Hepatocyte (in vitro differentiated cells): ENCODE data around the gene TP53I13. TPM values are rescaled to one million over a fixed set of nuclear protein-coding genes. Genes with fewer than 3 reads are reported as not detected.
A peak's percentile ranks its signal among the peaks of the same experiment; 100 is the strongest.

Source experiments
- DNase-seq: peaks from one replicate; pipeline ENCODE4 v3.0.0-alpha.2; 2016; ENCODE audit warnings: low spot score
- H2AFZ ChIP-seq: fragments of 200-600 bp; sonication (generic); 2 replicates; pipeline ENCODE4 v1.6.0; 2016; ENCODE audit warnings: antibody characterized with exemption, mild to moderate bottlenecking
- H3K27ac ChIP-seq: fragments of 200-600 bp; sonication (generic); 2 replicates; pipeline ENCODE4 v1.5.1; 2016; ENCODE audit warnings: mild to moderate bottlenecking
- H3K27me3 ChIP-seq: fragments of 200-600 bp; sonication (generic); 2 replicates; pipeline ENCODE4 v1.6.1; 2016
- H3K36me3 ChIP-seq: fragments of 200-600 bp; sonication (generic); replicated peaks from 2 replicates; pipeline ENCODE4 v1.5.1; 2016; ENCODE audit warnings: low read depth; ENCODE audit not compliant: insufficient read depth
- H3K4me1 ChIP-seq: fragments of 200-600 bp; sonication (generic); 2 replicates; pipeline ENCODE4 v1.5.1; 2016; ENCODE audit warnings: mild to moderate bottlenecking, moderate library complexity; ENCODE audit not compliant: insufficient read depth
- H3K4me2 ChIP-seq: fragments of 200-600 bp; sonication (generic); 2 replicates; pipeline ENCODE4 v1.6.0; 2016
- H3K4me3 ChIP-seq: fragments of 200-600 bp; sonication (generic); 2 replicates; pipeline ENCODE4 v1.5.1; 2016; ENCODE audit warnings: mild to moderate bottlenecking
- H3K79me2 ChIP-seq: fragments of 200-600 bp; sonication (generic); 2 replicates; pipeline ENCODE4 v1.6.0; 2017; ENCODE audit warnings: mild to moderate bottlenecking
- H3K9me2 ChIP-seq: fragments of 200-600 bp; sonication (generic); replicated peaks from 2 replicates; pipeline ENCODE4 v1.6.0; 2017; ENCODE audit warnings: mild to moderate bottlenecking; ENCODE audit not compliant: insufficient read depth
- H3K9me3 ChIP-seq: fragments of 200-600 bp; sonication (generic); 2 replicates; pipeline ENCODE4 v1.5.1; 2016; ENCODE audit warnings: low read depth, mild to moderate bottlenecking
- H4K20me1 ChIP-seq: fragments of 200-600 bp; sonication (generic); 2 replicates; pipeline ENCODE4 v1.6.0; 2016; ENCODE audit warnings: mild to moderate bottlenecking; ENCODE audit not compliant: insufficient read depth, poor library complexity, severe bottlenecking
- CTCF ChIP-seq: fragments of 200-600 bp; sonication (generic); IDR thresholded peaks from 2 replicates; pipeline ENCODE4 v1.5.1; 2016; ENCODE audit warnings: antibody characterized with exemption, mild to moderate bottlenecking; ENCODE audit not compliant: poor library complexity
- EZH2 ChIP-seq: fragments of 200-600 bp; sonication (generic); IDR thresholded peaks from 2 replicates; pipeline ENCODE4 v1.6.1; 2016; ENCODE audit warnings: antibody characterized with exemption, mild to moderate bottlenecking, borderline replicate concordance
- EZH2phosphoT487 ChIP-seq: fragments of 200-600 bp; sonication (generic); IDR thresholded peaks from one replicate; pipeline ENCODE4 v1.6.1; 2018; ENCODE audit warnings: antibody characterized with exemption, mild to moderate bottlenecking, low read depth, moderate library complexity; ENCODE audit not compliant: unreplicated experiment, severe bottlenecking
- WGBS: methylation state at CpG from one replicate; pipeline ENCODE4 v1.1.6; 2016; ENCODE audit warnings: low lambda C conversion rate; ENCODE audit errors: missing lambda C conversion rate; 5-methylcytosine and 5-hydroxymethylcytosine counted together
- polyA plus RNA-seq: library from polyadenylated mRNA; unstranded; fragments of >200 nt; fragmentation: Nextera tagmentation; extraction: Ambion mirVana; gene quantifications from 2 replicates; pipeline ENCODE4 v1.2.1, GENCODE V29; 2016
- total RNA-seq: library from RNA; depleted of rRNA; stranded (reverse); fragments of >200 nt; gene quantifications from 2 replicates; pipeline ENCODE4 v1.2.3, GENCODE V29; 2014

TP53I13 gene
- total and polyA plus RNA-seq, 2 experiments from 2014 or later = 43.4 to 92.9 TPM

GRCh38 chr17:29613352-29613837 lies 44.9 kb downstream of the TP53I13 start:
- DNase-seq = peak; percentile 90
- Histone ChIP-seq H3K4me1 (peaks cover 26% of the 10 kb centered on the region), H3K4me2 (peak overlapping the region; percentile 71), H3K27me3 (peaks cover 47% of the 10 kb centered on the region), H3K27ac (no peak overlapping the region), H3K9me2 (no peaks in the 10 kb centered on the region), H3K9me3 (no peaks in the 10 kb centered on the region), H4K20me1 (no peaks in the 10 kb centered on the region), H3K4me3 (no peak overlapping the region), H2AFZ (no peak overlapping the region), H3K36me3 (no peaks in the 10 kb centered on the region), H3K79me2 (no peaks in the 10 kb centered on the region)
- 14% methylated on average over 39 of the region's 50 CpGs for WGBS
- TF ChIP-seq EZH2 = no peak
- no peak for TF ChIP-seq EZH2phosphoT487
- TF ChIP-seq CTCF = peak; percentile 67

DNA sequence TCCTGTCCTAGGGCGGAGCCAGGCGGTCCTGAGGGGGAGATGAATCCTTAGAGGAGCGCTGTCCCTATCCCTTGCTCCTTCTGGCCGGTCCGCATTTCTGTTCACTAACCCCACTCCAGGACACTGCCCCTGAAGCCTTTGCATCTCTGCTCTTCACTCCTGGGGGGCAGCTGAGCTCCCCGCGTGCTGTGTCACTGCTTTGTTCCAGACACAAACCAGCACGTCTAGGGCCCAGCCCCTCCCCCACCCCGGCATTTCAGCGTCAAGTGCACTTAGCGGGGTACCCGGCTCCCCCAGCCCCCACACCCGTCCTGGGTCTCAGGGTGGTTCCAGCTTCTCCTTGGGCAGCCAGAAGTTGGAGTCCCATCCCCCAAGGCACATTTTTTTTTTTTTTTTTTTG lies 45.4 kb downstream of the TP53I13 start:
- peaks cover 51% of the 10 kb centered on the region for H3K27me3 ChIP-seq
- H3K79me2 ChIP-seq = no peaks in the 10 kb centered on the region
- H3K36me3 ChIP-seq = no peaks in the 10 kb centered on the region
- H3K9me2 ChIP-seq = no peaks in the 10 kb centered on the region
- no peak overlapping the region for H3K27ac ChIP-seq
- H3K4me1 ChIP-seq = peaks cover 26% of the 10 kb centered on the region
- DNase-seq = no peak
- H3K9me3 ChIP-seq = no peaks in the 10 kb centered on the region
- no peaks in the 10 kb centered on the region for H4K20me1 ChIP-seq
- H3K4me3 ChIP-seq = no peak overlapping the region
- H2AFZ ChIP-seq = no peak overlapping the region
- 51% methylated on average over 11 of the region's 13 CpGs for WGBS
- H3K4me2 ChIP-seq = peak overlapping the region; percentile 71
- TF ChIP-seq CTCF = no peak
- no peak for TF ChIP-seq EZH2phosphoT487
- TF ChIP-seq EZH2 = no peak

DNA sequence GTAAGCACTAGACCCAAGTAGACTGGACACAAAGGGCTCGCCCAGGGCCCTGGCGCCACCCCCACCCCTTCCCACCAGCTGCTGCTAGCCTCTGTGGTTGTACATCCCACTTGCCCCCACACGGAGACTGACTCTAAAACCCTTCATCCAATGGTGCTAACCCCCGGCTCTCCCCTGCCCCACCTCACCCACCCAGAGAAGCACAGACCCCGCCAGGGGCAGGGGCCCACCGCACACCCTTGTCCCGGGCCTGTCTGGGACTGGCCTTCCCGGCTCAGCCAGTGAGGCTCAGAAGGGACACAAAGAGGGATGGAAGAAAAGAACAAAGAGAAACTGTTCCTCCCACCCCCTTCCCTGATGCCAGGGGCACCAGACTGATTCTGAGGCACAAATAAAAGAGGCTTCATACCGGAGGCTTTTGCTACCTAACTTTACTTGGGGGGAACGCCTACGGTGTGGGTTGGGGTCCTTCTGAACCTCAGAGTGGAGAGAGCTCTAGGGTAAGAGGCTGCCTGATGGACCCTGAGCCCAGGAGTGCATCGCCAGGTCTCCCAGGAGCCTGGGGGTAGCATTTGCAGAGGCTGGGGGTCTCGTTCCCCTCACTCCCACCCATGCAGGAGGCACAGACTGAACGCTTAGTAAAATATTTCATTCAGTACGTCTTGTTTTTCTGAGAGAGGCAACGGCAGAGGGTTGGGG lies 46.0 kb downstream of the TP53I13 start:
- Histone ChIP-seq H3K4me2 (no peak overlapping the region), H3K4me3 (no peak overlapping the region)

More for the DNA sequence above, 46.0 kb downstream of the TP53I13 start:
- no peaks in the 10 kb centered on the region for H4K20me1 ChIP-seq
- no peaks in the 10 kb centered on the region for H3K79me2 ChIP-seq
- H2AFZ ChIP-seq = no peak overlapping the region
- H3K4me1 ChIP-seq = peaks cover 26% of the 10 kb centered on the region
- DNase-seq = no peak
- no peaks in the 10 kb centered on the region for H3K9me3 ChIP-seq
- H3K36me3 ChIP-seq = no peaks in the 10 kb centered on the region
- TF ChIP-seq EZH2 (no peak), EZH2phosphoT487 (no peak), CTCF (no peak)
- no peak overlapping the region for H3K27ac ChIP-seq
- H3K9me2 ChIP-seq = no peaks in the 10 kb centered on the region
- peaks cover 58% of the 10 kb centered on the region for H3K27me3 ChIP-seq
- WGBS = 90% methylated on average over 15 of the region's 16 CpGs
